Body of pancreas (tissue), 4 donors: ENCODE data around the gene CYP26C1.

Experiments used
- CTCF ChIP-seq, 7 experiments: fragments of 450-650 bp in 4 of 7; fragments of 200-600 bp in 3 of 7; sonication (generic) in 3 of 7; IDR thresholded peaks; one replicate each; pipeline ENCODE4 v1.5.1; 2016 to 2019; ENCODE audit warnings: antibody characterized with exemption in 7 of 7
- POLR2A ChIP-seq, 3 donors: fragments of 450-650 bp; IDR thresholded peaks; one replicate each; pipeline ENCODE4 v1.6.1; 2016; ENCODE audit warnings: antibody characterized with exemption in 3 of 3, mild to moderate bottlenecking in 2 of 3

GRCh38 chr10:93015722-93016121 lies 44.9 kb upstream of the CYP26C1 start:
- TF ChIP-seq CTCF (IDR thresholded peaks at IDR 0.05), result no peak
- no peak for TF ChIP-seq POLR2A (IDR thresholded peaks at IDR 0.05)
